ENCODE data around the gene MYOG.

The MYOG gene

GRCh38 chr1:203045336-203045735 lies 40.5 kb downstream of the MYOG start:
- TF ChIP-seq OSR1 (CRISPR knock-in tag; IDR thresholded peaks at IDR 0.05) (no peak), PATZ1 (CRISPR knock-in tag; IDR thresholded peaks at IDR 0.05; ENCODE audit: borderline replicate concordance) (no peak), ZNF70 (CRISPR knock-in tag; IDR thresholded peaks at IDR 0.05) (no peak), ZNF565 (CRISPR knock-in tag; conservative IDR thresholded peaks at IDR 0.05; ENCODE audit: low read depth) (no peak)
- ATAC-seq, result no peak

GRCh38 chr1:203044546-203045250 lies 41.1 kb downstream of the MYOG start:
- TF ChIP-seq ESRRG (CRISPR knock-in tag; IDR thresholded peaks at IDR 0.05) (no peak), ARNTL (CRISPR knock-in tag; IDR thresholded peaks at IDR 0.05; ENCODE audit: borderline replicate concordance, low read depth) (no peak), CREB5 (CRISPR knock-in tag; IDR thresholded peaks at IDR 0.05; ENCODE audit: low read depth) (no peak), TSHZ2 (CRISPR knock-in tag; IDR thresholded peaks at IDR 0.05) (no peak), TCF4 (CRISPR knock-in tag; IDR thresholded peaks at IDR 0.05; ENCODE audit: borderline replicate concordance) (no peak), RARB (CRISPR knock-in tag; IDR thresholded peaks at IDR 0.05) (no peak), ZFP30 (CRISPR knock-in tag; IDR thresholded peaks at IDR 0.05) (no peak), BACH2 (CRISPR knock-in tag; IDR thresholded peaks at IDR 0.05; ENCODE audit: borderline replicate concordance) (no peak), OSR1 (CRISPR knock-in tag; IDR thresholded peaks at IDR 0.05) (no peak)
- ATAC-seq, result no peak

- no peak for ATAC-seq
- no peak for TF ChIP-seq ZFP30 (CRISPR knock-in tag; IDR thresholded peaks at IDR 0.05)
- no peak for TF ChIP-seq OSR1 (CRISPR knock-in tag; IDR thresholded peaks at IDR 0.05)
- no peak for TF ChIP-seq ESRRG (CRISPR knock-in tag; IDR thresholded peaks at IDR 0.05)
- TF ChIP-seq RARB (CRISPR knock-in tag; IDR thresholded peaks at IDR 0.05), result no peak
- no peak for TF ChIP-seq TSHZ2 (CRISPR knock-in tag; IDR thresholded peaks at IDR 0.05)
- TF ChIP-seq SNAI2 (CRISPR knock-in tag; IDR thresholded peaks at IDR 0.05), result no peak
- no peak for TF ChIP-seq ZFP3 (CRISPR knock-in tag; IDR thresholded peaks at IDR 0.05)
Measured at GRCh38 chr1:203043830-203044545, 41.8 kb downstream of the MYOG start.

GRCh38 chr1:203041351-203041932 lies 44.4 kb downstream of the MYOG start:
- no peak for TF ChIP-seq ESRRG (CRISPR knock-in tag; IDR thresholded peaks at IDR 0.05)
- TF ChIP-seq ZC3H10 (CRISPR knock-in tag; IDR thresholded peaks at IDR 0.05), result no peak
- no peak for TF ChIP-seq ZNF70 (CRISPR knock-in tag; IDR thresholded peaks at IDR 0.05)
- no peak for TF ChIP-seq TOX (CRISPR knock-in tag; IDR thresholded peaks at IDR 0.05; ENCODE audit: borderline replicate concordance)
- no peak for TF ChIP-seq PATZ1 (CRISPR knock-in tag; IDR thresholded peaks at IDR 0.05; ENCODE audit: borderline replicate concordance)
- TF ChIP-seq GLIS3 (CRISPR knock-in tag; IDR thresholded peaks at IDR 0.05), result no peak
- TF ChIP-seq BACH2 (CRISPR knock-in tag; IDR thresholded peaks at IDR 0.05; ENCODE audit: borderline replicate concordance), result no peak
- TF ChIP-seq TCF4 (CRISPR knock-in tag; IDR thresholded peaks at IDR 0.05; ENCODE audit: borderline replicate concordance), result no peak
- TF ChIP-seq ARNTL (CRISPR knock-in tag; IDR thresholded peaks at IDR 0.05; ENCODE audit: borderline replicate concordance, low read depth), result no peak
- no peak for TF ChIP-seq ISL1 (CRISPR knock-in tag; IDR thresholded peaks at IDR 0.05)
- no peak for TF ChIP-seq ZFP3 (CRISPR knock-in tag; IDR thresholded peaks at IDR 0.05)
- no peak for TF ChIP-seq ZNF8 (CRISPR knock-in tag; IDR thresholded peaks at IDR 0.05)
- no peak for ATAC-seq

Measured in SK-N-SH treated with all-trans-retinoic acid at 6 μM for 48 hours (cell line).